Measurements from ENCODE around the gene SLC25A24. TPM values are rescaled to one million over a fixed set of nuclear protein-coding genes. Genes with fewer than 3 reads are reported as not detected.
"Not testable (repeated sequence)": the region's sequence is repeated elsewhere in the genome, so short reads cannot be mapped to it uniquely, and the experiment has no call there.

SLC25A24 gene
- total RNA-seq, 1 donor from 2014 or later: 47.6 TPM

DNA sequence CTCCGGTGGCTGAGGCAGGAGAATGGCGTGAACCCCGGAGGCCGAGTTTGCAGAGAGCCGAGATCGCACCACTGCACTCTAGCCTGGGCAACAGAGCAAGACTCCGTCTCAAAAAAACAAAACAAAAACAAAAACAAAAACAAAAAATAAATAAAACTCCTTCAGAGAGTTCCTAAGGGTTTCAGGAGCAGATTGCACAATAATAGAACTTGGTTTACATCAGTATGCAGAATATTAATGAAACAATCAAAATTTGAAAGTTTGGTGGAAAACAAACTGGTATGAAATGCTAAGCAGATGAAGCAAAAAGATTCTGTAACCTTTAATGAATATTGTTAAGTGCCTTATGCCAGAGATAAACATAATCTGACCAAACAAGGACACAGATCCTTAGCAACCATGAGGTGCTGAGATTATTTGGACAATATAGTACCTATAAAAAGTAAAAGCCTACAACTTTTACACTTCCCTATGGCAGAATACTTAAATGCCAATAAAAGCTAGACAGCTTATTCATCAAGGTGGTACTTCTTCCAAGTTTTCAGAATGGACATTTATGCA, 41.2 kb downstream of the SLC25A24 start:
- DNase-seq (ENCODE audit: low read depth, low spot score): no peak
- Mint-ChIP-seq H3K27ac (ENCODE audit: unreplicated experiment) (no peak overlapping the region), H3K36me3 (ENCODE audit: low read depth) (peaks cover 27% of the 10 kb centered on the region), H3K4me1 (no peaks in the 10 kb centered on the region), H3K4me3 (no peak overlapping the region), H3K9me3 (no peaks in the 10 kb centered on the region), H3K27me3 (ENCODE audit: low read depth) (no peaks in the 10 kb centered on the region)
- TF ChIP-seq, protein P1, sequence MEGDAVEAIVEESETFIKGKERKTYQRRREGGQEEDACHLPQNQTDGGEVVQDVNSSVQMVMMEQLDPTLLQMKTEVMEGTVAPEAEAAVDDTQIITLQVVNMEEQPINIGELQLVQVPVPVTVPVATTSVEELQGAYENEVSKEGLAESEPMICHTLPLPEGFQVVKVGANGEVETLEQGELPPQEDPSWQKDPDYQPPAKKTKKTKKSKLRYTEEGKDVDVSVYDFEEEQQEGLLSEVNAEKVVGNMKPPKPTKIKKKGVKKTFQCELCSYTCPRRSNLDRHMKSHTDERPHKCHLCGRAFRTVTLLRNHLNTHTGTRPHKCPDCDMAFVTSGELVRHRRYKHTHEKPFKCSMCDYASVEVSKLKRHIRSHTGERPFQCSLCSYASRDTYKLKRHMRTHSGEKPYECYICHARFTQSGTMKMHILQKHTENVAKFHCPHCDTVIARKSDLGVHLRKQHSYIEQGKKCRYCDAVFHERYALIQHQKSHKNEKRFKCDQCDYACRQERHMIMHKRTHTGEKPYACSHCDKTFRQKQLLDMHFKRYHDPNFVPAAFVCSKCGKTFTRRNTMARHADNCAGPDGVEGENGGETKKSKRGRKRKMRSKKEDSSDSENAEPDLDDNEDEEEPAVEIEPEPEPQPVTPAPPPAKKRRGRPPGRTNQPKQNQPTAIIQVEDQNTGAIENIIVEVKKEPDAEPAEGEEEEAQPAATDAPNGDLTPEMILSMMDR (conservative IDR thresholded peaks at IDR 0.05): no peak

DNA sequence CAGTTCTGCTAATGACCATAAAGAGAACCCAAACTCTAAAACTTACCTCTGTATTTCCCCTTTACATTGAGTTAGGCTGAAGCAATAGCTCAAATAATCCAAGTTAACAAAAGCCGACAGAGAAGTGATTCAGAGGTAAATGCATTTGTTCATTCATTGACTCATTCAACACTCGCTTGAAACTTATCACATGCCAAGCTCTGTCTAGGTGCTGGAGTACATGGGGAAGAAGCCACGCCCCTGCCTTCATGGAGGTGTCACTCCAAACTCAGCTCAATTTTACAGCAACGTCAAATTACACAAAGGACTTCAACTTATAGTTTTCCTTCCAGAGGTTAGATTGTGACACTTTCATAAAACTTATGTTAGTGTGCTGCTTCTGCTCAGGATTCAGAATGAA, 45.8 kb downstream of the SLC25A24 start:
- no peak for DNase-seq (ENCODE audit: low read depth, low spot score)
- Mint-ChIP-seq H3K4me3 (no peak overlapping the region), H3K36me3 (ENCODE audit: low read depth) (peaks cover 17% of the 10 kb centered on the region), H3K27ac (ENCODE audit: unreplicated experiment) (no peak overlapping the region), H3K9me3 (no peaks in the 10 kb centered on the region), H3K27me3 (ENCODE audit: low read depth) (no peaks in the 10 kb centered on the region), H3K4me1 (no peaks in the 10 kb centered on the region)
- TF ChIP-seq, protein P1 (conservative IDR thresholded peaks at IDR 0.05): no peak

DNA sequence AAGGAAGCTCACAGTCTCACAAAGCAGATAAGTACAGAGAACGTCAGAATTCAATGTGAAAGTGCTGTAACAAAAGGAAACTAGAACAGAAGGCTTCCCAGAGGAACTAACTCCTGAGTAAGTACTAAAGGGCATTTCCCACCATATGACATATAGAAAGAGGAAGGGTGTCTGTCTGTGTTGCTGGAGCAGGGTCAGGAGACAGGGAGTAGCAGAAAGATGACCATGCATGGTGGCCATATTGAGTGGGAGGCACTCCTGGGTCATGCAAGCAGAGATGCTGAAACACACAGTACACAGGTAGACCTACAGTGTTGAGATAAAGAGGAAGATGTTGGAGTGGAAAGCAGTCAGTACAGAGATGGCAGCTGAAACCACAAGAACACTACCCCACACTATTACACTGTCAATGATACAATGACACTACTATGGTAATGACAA, 47.3 kb downstream of the SLC25A24 start:
- no peak overlapping the region for H3K27ac Mint-ChIP-seq (ENCODE audit: unreplicated experiment)
- peaks cover 29% of the 10 kb centered on the region for H3K36me3 Mint-ChIP-seq (ENCODE audit: low read depth)
- no peaks in the 10 kb centered on the region for H3K4me1 Mint-ChIP-seq
- H3K27me3 Mint-ChIP-seq (ENCODE audit: low read depth): no peaks in the 10 kb centered on the region
- TF ChIP-seq, protein P1 (conservative IDR thresholded peaks at IDR 0.05): no peak
- no peak for DNase-seq (ENCODE audit: low read depth, low spot score)
- H3K4me3 Mint-ChIP-seq: no peak overlapping the region
- H3K9me3 Mint-ChIP-seq: no peaks in the 10 kb centered on the region

DNA sequence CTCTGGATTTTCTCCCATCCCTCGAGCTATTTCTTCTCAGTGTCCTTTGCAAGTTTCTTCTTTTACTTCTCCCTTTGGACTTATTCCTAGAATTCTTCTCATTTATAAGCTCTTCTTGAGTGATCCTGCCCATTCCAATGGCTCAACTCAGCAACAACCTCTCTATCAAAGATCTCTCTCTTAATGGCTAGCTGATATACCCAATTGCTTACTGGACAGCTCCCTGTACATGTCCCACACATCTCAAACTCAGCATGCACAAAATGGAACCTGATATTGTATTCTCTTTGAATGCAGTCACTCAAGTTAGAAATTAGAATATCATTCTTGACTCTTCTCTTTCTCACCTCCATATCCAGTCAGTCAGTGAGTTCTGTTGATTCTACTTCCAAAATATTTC, 48.6 kb downstream of the SLC25A24 start:
- no peaks in the 10 kb centered on the region for H3K27me3 Mint-ChIP-seq (ENCODE audit: low read depth)
- H3K4me1 Mint-ChIP-seq: no peaks in the 10 kb centered on the region
- DNase-seq (ENCODE audit: low read depth, low spot score): no peak
- H3K9me3 Mint-ChIP-seq: no peaks in the 10 kb centered on the region
- H3K4me3 Mint-ChIP-seq: no peak overlapping the region
- TF ChIP-seq, protein P1 (conservative IDR thresholded peaks at IDR 0.05): no peak
- no peak overlapping the region for H3K27ac Mint-ChIP-seq (ENCODE audit: unreplicated experiment)
- peaks cover 37% of the 10 kb centered on the region for H3K36me3 Mint-ChIP-seq (ENCODE audit: low read depth)

DNA sequence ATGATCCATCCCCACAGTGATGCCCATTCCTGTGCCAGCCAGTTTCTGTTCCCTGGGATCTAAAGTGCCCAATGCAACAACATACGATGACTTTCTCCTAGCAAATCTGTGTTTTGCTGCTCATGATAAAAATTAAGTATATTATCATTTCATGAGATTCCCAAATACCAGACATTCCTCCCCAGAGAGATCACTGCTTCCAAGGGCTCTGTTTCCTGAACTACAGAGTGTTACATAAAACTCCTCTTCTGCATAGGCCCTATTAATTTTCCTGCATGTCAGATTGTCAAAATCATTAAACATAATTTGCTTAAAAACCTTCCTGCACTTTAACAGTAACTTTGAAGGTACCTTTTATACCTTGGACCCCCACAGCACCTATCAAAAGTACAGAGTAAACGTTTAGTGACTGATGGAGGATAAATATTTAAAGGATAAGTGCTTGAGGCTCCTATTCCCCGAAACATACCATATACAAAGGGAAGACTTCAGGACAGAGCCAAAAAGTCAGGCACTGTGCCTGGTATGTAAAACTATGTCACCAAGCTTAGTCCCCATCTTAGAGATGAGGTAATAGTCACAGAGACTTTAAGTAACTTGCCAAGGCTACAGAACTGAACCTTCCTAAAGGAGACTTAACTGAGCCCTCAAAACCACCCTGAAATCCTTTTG, 50.2 kb downstream of the SLC25A24 start:
- H3K36me3 Mint-ChIP-seq (ENCODE audit: low read depth): peaks cover 53% of the 10 kb centered on the region
- no peak overlapping the region for H3K4me3 Mint-ChIP-seq

DNA sequence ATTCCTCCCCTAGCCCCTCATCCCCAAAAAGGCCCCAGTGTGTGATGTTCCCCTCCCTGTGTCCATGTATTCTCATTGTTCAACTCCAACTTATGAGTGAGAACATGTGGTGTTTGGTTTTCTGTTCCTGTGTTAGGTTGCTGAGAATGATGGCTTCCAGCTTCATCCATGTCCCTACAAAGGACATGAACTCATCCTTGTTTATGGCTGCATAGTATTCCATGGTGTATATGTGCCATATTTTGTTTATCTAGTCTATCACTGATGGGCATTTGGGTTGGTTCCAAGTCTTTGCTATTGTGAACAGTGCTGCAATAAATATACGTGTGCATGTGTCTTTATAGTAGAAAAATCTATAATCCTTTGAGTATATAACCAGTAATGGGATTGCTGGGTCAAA, 55.6 kb downstream of the SLC25A24 start:
- H3K36me3 Mint-ChIP-seq (ENCODE audit: low read depth): peaks cover 82% of the 10 kb centered on the region
- H3K9me3 Mint-ChIP-seq: not testable (repeated sequence)

More for the DNA sequence above, 50.2 kb downstream of the SLC25A24 start:
- no peak for DNase-seq (ENCODE audit: low read depth, low spot score)
- TF ChIP-seq, protein P1 (conservative IDR thresholded peaks at IDR 0.05): no peak
- Mint-ChIP-seq H3K4me1 (no peaks in the 10 kb centered on the region), H3K27ac (ENCODE audit: unreplicated experiment) (no peak overlapping the region), H3K9me3 (no peaks in the 10 kb centered on the region), H3K27me3 (ENCODE audit: low read depth) (no peaks in the 10 kb centered on the region)

More for the DNA sequence above, 55.6 kb downstream of the SLC25A24 start:
- not testable (repeated sequence) for H3K27me3 Mint-ChIP-seq (ENCODE audit: low read depth); H3K4me3 Mint-ChIP-seq; H3K4me1 Mint-ChIP-seq; H3K27ac Mint-ChIP-seq (ENCODE audit: unreplicated experiment); DNase-seq (ENCODE audit: low read depth, low spot score)

Measured in neural crest cell (in vitro differentiated cells).